Fibroblast of gingiva (primary cell): ENCODE results near the gene EFNA3.
A peak's percentile ranks its signal among the peaks of the same experiment; 100 is the strongest.

ENCODE experiments used
- DNase-seq: peaks from one replicate; pipeline ENCODE4 v3.0.0-alpha.2; 2011; ENCODE audit warnings: low read depth

Gene EFNA3

GRCh38 chr1:155048449-155049334 is 29.9 kb upstream of the EFNA3 start:
- no peak for DNase-seq

GRCh38 chr1:155049651-155050559 is 28.7 kb upstream of the EFNA3 start:
- DNase-seq = no peak

- peak; percentile 58 for DNase-seq
These were observed 27.9 kb upstream of the EFNA3 start, which contains the start of gene ADAM15 for GRCh38 chr1:155050560-155051341. TSS of gene ADAM15 (plus strand) at chr1:155051316. CDS start at chr1:155051387, 71 bp downstream.

- no peak for DNase-seq
These were observed 27.3 kb upstream of the EFNA3 start for GRCh38 chr1:155051342-155051776.

- no peak for DNase-seq
These were observed 26.7 kb upstream of the EFNA3 start for GRCh38 chr1:155051777-155052398.

GRCh38 chr1:155052439-155053395 is 25.9 kb upstream of the EFNA3 start:
- DNase-seq = no peak

GRCh38 chr1:155053531-155054105 is 25.0 kb upstream of the EFNA3 start:
- no peak for DNase-seq

- DNase-seq = no peak
These were observed 21.5 kb upstream of the EFNA3 start for GRCh38 chr1:155057104-155057503.

- DNase-seq = no peak
These were observed 20.8 kb upstream of the EFNA3 start for GRCh38 chr1:155057788-155058211.

GRCh38 chr1:155060736-155061135 is 17.9 kb upstream of the EFNA3 start:
- no peak for DNase-seq

GRCh38 chr1:155061381-155062150 is 17.1 kb upstream of the EFNA3 start:
- peak; percentile 53 for DNase-seq

- DNase-seq = no peak
These were observed 16.4 kb upstream of the EFNA3 start for GRCh38 chr1:155062151-155062686.

- DNase-seq = peak; percentile 3
These were observed 15.8 kb upstream of the EFNA3 start for GRCh38 chr1:155062702-155063411.

GRCh38 chr1:155063550-155064110 is 15.0 kb upstream of the EFNA3 start, which contains the start of gene EFNA4:
TSS of gene EFNA4 (plus strand) at chr1:155063740. CDS start at chr1:155063824, 84 bp downstream.
- DNase-seq = peak; percentile 71

- DNase-seq = no peak
These were observed 14.4 kb upstream of the EFNA3 start for GRCh38 chr1:155064111-155064831.

GRCh38 chr1:155064832-155065429 is 13.7 kb upstream of the EFNA3 start:
- DNase-seq = no peak
